Omental fat pad (tissue), 4 donors: ENCODE data around the gene KLF3. TPM values are rescaled to one million over a fixed set of nuclear protein-coding genes. Genes with fewer than 3 reads are reported as not detected.

Experiments
- ATAC-seq: fragments of 150-250 bp; one replicate; pipeline ENCODE4 v1.9.1; 2016; ENCODE audit warnings: mild to moderate bottlenecking, moderate library complexity; ENCODE audit not compliant: low FRiP score
- DNase-seq: peaks from one replicate; pipeline ENCODE4 v3.0.0-alpha.2; 2019; ENCODE audit warnings: low spot score
- total RNA-seq, 4 donors: library from RNA; depleted of rRNA; stranded (reverse); fragments of >200 nt; gene quantifications; one replicate each; pipeline ENCODE4 v1.1.0, GENCODE V29; 2016
- TF ChIP-seq, protein P1 (sequence below), 3 donors: fragments of 450-650 bp; IDR thresholded peaks; one replicate each; pipeline ENCODE4 v1.5.1; 2016 to 2017; ENCODE audit warnings: antibody characterized with exemption in 3 of 3, mild to moderate bottlenecking in 3 of 3, moderate library complexity in 2 of 3

The KLF3 gene
- total RNA-seq, 4 donors from 2014 or later, result 40.4 to 64.9 (median 53.8) TPM

DNA sequence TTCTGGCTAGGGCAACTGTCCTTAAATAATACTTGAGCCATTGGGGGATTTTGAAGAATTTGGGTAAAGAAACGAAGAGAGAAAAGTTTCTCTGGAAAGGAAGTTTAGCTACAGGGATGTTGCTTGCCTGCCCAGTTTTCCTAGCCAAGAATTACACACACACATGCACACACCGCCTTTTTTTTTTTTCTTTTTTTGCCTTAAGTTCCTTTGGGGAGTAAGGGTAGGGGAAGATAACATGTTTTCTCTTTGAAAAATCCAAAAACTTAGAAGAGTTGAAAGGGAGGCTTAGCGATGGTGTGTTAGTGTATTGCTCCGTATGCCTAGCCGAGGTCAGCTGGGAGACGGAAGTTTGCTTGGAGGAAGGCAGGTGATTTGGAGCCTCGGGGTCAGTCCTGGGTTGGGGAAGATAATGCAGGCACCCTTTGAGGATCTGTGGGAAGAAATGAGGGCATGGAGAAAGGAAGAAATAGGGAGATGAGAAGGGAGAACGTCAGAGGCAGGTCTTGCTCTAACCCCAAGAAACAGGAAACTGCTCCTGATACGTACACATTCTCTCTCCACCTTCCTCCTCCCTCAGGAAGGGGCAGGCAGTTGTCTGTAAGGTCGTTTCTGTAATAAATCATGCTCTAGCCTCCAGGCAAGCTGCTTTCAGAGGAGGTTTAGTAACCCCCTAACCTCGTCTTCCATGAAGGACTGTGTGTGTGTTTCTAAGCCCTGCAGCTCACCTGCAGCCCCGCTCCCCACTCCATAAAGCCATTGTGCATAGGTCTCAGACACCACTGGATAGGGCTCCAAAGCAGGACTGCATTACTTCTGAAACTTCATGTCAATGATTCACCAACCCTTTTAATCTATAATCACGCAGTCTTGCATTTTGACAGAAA, 10.5 kb downstream of the KLF3 start:
- TF ChIP-seq, protein P1, sequence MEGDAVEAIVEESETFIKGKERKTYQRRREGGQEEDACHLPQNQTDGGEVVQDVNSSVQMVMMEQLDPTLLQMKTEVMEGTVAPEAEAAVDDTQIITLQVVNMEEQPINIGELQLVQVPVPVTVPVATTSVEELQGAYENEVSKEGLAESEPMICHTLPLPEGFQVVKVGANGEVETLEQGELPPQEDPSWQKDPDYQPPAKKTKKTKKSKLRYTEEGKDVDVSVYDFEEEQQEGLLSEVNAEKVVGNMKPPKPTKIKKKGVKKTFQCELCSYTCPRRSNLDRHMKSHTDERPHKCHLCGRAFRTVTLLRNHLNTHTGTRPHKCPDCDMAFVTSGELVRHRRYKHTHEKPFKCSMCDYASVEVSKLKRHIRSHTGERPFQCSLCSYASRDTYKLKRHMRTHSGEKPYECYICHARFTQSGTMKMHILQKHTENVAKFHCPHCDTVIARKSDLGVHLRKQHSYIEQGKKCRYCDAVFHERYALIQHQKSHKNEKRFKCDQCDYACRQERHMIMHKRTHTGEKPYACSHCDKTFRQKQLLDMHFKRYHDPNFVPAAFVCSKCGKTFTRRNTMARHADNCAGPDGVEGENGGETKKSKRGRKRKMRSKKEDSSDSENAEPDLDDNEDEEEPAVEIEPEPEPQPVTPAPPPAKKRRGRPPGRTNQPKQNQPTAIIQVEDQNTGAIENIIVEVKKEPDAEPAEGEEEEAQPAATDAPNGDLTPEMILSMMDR (IDR thresholded peaks at IDR 0.05), result no peak
- ATAC-seq, result no peak
- no peak for DNase-seq

DNA sequence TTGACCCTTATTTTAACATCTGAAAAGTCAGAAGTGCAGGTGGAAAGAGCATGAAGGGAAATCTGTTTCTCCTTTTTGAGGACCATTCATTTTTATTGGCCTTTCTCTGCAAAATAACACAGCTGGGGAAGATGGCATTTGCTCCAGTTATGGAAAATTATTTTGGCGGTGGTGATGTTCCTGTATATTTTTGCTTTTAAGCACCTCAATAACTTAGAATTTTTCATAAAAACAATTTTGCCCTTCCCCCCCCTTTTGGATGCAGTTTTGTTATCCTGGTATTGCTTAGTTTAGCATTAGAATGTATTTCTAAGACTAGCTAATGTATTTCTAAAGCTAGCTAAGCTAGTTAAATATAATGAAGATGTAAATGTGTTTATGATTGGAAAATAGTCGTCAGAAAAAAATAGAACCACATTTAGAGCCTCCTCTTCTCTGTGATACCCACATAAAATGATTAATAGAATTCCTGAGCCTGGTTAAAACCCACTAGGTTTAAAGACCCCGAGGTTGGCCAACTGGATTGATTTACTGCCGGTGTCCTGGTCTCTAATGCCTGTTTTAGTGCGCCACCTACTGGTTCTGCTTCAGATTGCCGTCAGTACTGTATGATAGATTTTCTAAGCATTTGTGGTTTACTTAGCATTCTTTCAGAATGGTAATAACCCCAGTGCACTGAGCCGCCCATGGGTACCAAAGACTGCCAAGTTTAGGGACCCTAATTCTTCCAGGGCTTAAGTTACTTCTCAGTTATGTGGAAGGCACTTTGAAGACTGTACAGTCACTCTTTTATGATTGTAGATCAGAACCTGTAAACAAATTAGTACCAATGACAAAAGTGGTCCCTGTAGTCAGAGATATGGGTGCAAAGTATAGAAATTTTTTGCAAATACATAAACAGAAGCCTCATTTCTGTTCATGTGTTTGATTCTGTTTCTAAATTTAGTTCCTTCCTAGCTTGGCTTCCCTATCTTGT, 11.4 kb downstream of the KLF3 start:
- TF ChIP-seq, protein P1 (IDR thresholded peaks at IDR 0.05), result peak in 2 of 3 donors; percentile 71 to 89
- ATAC-seq (peak; percentile 37), DNase-seq (peak; percentile 98)

DNA sequence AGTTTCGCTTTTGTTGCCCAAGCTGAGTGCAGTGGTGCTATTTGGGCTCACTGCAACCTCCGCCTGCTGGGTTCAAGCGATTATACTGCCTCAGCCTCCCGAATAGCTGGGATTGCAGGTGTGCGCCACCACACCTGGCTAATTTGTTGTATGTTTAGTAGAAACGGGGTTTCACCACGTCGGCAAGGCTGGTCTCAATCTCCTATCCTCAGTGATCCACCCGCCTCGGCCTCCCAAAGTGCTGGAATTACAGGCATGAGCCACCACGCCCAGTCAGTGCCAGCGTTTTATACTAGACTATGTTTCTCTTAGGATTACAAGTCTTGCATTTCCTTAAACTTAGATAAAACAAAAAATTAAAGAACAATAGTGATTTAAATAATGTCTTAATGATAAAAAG, 13.0 kb downstream of the KLF3 start:
- no peak for DNase-seq
- TF ChIP-seq, protein P1 (IDR thresholded peaks at IDR 0.05), result no peak
- ATAC-seq, result no peak

DNA sequence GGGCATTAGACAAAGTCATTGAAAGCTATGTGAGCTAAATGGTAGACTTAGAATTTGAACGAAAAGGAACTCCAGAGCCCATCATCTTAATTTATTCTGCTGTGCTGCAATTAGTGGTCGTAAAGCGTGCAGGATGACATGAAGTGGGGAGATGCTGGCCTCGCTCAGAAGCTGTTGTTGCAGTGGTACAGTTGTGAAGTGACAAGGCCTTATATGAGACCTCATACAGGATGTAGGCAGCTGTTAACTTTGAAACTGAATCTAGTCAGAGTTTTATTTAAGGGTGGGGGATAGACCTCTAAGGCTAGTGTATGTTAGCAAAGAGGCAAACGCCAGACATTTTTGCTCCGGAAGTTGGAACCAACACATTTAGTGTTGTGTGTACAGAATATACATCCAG, 13.4 kb downstream of the KLF3 start:
- TF ChIP-seq, protein P1 (IDR thresholded peaks at IDR 0.05), result no peak
- DNase-seq, result no peak
- no peak for ATAC-seq

DNA sequence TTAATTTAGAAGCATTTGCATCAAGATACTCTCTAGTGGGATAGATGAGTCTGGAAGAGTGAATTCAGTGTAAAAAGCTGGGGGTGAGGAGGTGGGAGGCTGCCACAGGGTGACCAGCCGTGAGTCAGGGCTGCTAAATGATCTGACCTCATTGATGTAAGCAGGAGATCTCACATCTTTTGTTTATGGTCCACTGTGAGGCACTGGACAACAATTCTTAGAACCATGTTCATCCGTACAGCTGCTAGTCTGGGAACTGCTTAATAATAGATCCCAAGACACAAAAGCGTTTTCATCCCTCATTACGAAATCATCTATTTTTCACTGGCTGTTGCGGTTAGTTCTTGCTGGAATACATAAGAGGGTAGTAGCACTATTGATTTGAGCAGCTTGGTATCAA, 14.1 kb downstream of the KLF3 start:
- ATAC-seq (peak; percentile 71), DNase-seq (no peak)
- TF ChIP-seq, protein P1 (IDR thresholded peaks at IDR 0.05), result no peak

DNA sequence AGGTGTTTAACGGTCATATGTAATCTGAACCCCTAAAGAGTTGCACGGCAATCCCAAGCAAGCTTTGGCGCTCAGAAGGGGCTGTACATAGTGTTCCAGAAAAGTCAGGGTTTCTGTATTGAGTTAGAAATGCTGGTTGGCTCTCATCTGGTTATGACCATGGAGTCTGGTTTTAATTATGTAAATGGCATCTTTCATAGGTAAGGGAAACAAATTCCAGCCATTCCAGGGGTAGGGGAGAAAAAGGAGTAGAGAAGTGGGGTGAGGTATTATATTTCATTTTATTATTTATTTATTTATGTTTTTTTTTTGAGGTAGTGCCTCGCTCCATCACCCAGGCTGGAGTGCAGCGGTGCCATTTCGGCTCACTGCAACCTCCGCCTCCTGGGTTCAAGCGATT, 15.9 kb downstream of the KLF3 start:
- TF ChIP-seq, protein P1 (IDR thresholded peaks at IDR 0.05), result no peak
- DNase-seq (no peak), ATAC-seq (no peak)
